B cell (primary cell): ENCODE measurements around the gene MMP23B. TPM values are rescaled to one million over a fixed set of nuclear protein-coding genes. Genes with fewer than 3 reads are reported as not detected.

ENCODE experiments used
- ATAC-seq: fragments of 200-7000 bp; cut with Tn5 transposase; one replicate; pipeline ENCODE4 v1.10.0; 2021; ENCODE audit warnings: low read depth, mild to moderate bottlenecking, moderate number of reproducible peaks, moderate library complexity
- CTCF ChIA-PET: fragments of 350-600 bp; sonication (Branson Sonifier 250); formaldehyde crosslinking; loops from one replicate; lab custom pipeline; 2021; ENCODE audit warnings: antibody characterized with exemption, inconsistent platforms; lab: Charles Lee
- POLR2A ChIA-PET: fragments of 350-600 bp; sonication (Branson Sonifier 250); formaldehyde crosslinking; loops from one replicate; lab custom pipeline; 2021; ENCODE audit warnings: antibody characterized with exemption; lab: Charles Lee
- DNase-seq: peaks from one replicate; pipeline ENCODE4 v3.0.0; 2013
- H2AFZ ChIP-seq: 2 replicates; pipeline ENCODE4 v1.6.1; 2012; ENCODE audit warnings: mild to moderate bottlenecking, low read depth, low read length; ENCODE audit not compliant: insufficient read depth, poor library complexity, severe bottlenecking
- H3K27ac ChIP-seq, 2 donors: 1 replicate in 1 of 2; 2 replicates in 1 of 2; pipeline ENCODE4 v1.5.1; 2012 to 2013; ENCODE audit warnings: low read length in 2 of 2, mild to moderate bottlenecking in 2 of 2, moderate library complexity in 1 of 2
- H3K27me3 ChIP-seq, 4 experiments: fragments of 200-600 bp in 1 of 4; sonication (generic) in 1 of 4; replicated peaks in 1 of 4; 1 replicate in 2 of 4; 2 replicates in 2 of 4; pipeline versions ENCODE4 v1.6.1 to v1.7.0; 2013 to 2016; ENCODE audit warnings: low read length in 3 of 4, mild to moderate bottlenecking in 2 of 4, mixed read lengths in 1 of 4, moderate library complexity in 1 of 4; ENCODE audit not compliant: insufficient read depth in 4 of 4, control insufficient read depth in 3 of 4; ENCODE audit errors: control extremely low read depth in 1 of 4
- H3K36me3 ChIP-seq, 2 experiments: replicated peaks in 1 of 2; 1 replicate in 1 of 2; 2 replicates in 1 of 2; pipeline versions ENCODE4 v1.6.1 to v1.7.1; 2013; ENCODE audit warnings: low read length in 1 of 2; ENCODE audit not compliant: insufficient read depth in 2 of 2, control insufficient read depth in 1 of 2; ENCODE audit errors: control extremely low read depth in 1 of 2, extremely low read depth in 1 of 2
- H3K4me1 ChIP-seq, 2 donors: fragments of 200-600 bp in 1 of 2; sonication (generic) in 1 of 2; 1 replicate in 1 of 2; 2 replicates in 1 of 2; pipeline versions ENCODE4 v1.5.1 to v1.6.1; 2013 to 2017; ENCODE audit warnings: low read length in 2 of 2; ENCODE audit not compliant: control insufficient read depth in 2 of 2, insufficient read depth in 2 of 2
- H3K4me2 ChIP-seq: replicated peaks from 2 replicates; pipeline ENCODE3; 2012; ENCODE audit warnings: mild to moderate bottlenecking, low read depth, low read length; ENCODE audit not compliant: poor library complexity, severe bottlenecking
- H3K4me3 ChIP-seq, 5 experiments: fragments of 200-600 bp in 1 of 5; sonication (generic) in 1 of 5; 1 replicate in 3 of 5; 2 replicates in 2 of 5; pipeline versions ENCODE4 v1.5.1 to v1.7.0; 2011 to 2016; ENCODE audit warnings: low read length in 4 of 5, mild to moderate bottlenecking in 4 of 5, low read depth in 2 of 5, control low read depth in 1 of 5, moderate library complexity in 1 of 5; ENCODE audit not compliant: insufficient read depth in 1 of 5; ENCODE audit errors: control extremely low read depth in 1 of 5, extremely low read depth in 1 of 5
- H3K79me2 ChIP-seq: fragments of 200-600 bp; sonication (generic); one replicate; pipeline ENCODE4 v1.6.0; 2016; ENCODE audit warnings: low read length; ENCODE audit not compliant: control insufficient read depth, insufficient read depth
- H3K9ac ChIP-seq: fragments of 200-600 bp; sonication (generic); 2 replicates; pipeline ENCODE4 v1.6.1; 2017; ENCODE audit warnings: mild to moderate bottlenecking, low read length, moderate library complexity
- H3K9me3 ChIP-seq, 3 donors: one replicate each; pipeline versions ENCODE4 v1.6.1 to v1.7.1; 2013; ENCODE audit warnings: low read length in 2 of 3; ENCODE audit not compliant: control insufficient read depth in 2 of 3, insufficient read depth in 1 of 3; ENCODE audit errors: control extremely low read depth in 1 of 3
- H4K20me1 ChIP-seq: 2 replicates; pipeline ENCODE4 v1.6.0; 2012; ENCODE audit warnings: mild to moderate bottlenecking, low read length; ENCODE audit not compliant: insufficient read depth, control insufficient read depth, poor library complexity, severe bottlenecking
- H3K27ac Mint-ChIP-seq: one replicate; pipeline ENCODE4 v1.8.0; 2021; ENCODE audit warnings: mixed read lengths
- H3K27me3 Mint-ChIP-seq: one replicate; pipeline ENCODE4 v1.8.0; 2021; ENCODE audit warnings: mixed read lengths
- H3K4me1 Mint-ChIP-seq: one replicate; pipeline ENCODE4 v1.8.0; 2021; ENCODE audit warnings: mixed read lengths
- H3K4me3 Mint-ChIP-seq: one replicate; pipeline ENCODE4 v1.8.0; 2021; ENCODE audit warnings: mixed read lengths
- H3K9me3 Mint-ChIP-seq: one replicate; pipeline ENCODE4 v1.8.0; 2022; ENCODE audit warnings: mixed read lengths; ENCODE audit not compliant: insufficient read depth
- CTCF ChIP-seq: fragments of 200-600 bp; IDR thresholded peaks from one replicate; pipeline ENCODE4 v1.8.0; 2022; ENCODE audit warnings: antibody characterized with exemption, mild to moderate bottlenecking
- EZH2 ChIP-seq: IDR thresholded peaks from 2 replicates; pipeline ENCODE4 v1.6.1; 2012; ENCODE audit warnings: borderline replicate concordance, low read depth, mild to moderate bottlenecking, moderate library complexity, low read length; ENCODE audit not compliant: insufficient read depth, poor library complexity, severe bottlenecking
- WGBS: methylation state at CpG from one replicate; pipeline ENCODE4 v1.1.5; 2013; ENCODE audit warnings: missing lambda C conversion rate; ENCODE audit not compliant: insufficient coverage; 5-methylcytosine and 5-hydroxymethylcytosine counted together
- intact Hi-C: fragments of 100-400 bp; cut with micrococcal nuclease; formaldehyde crosslinking; loops from one replicate; pipeline ENCODE4 v1.10.0; 2022
- polyA plus RNA-seq: library from polyadenylated mRNA; depleted of rRNA; stranded (reverse); fragments of >200 nt; gene quantifications from 2 replicates; pipeline ENCODE4 v1.2.3, GENCODE V29; 2012
- total RNA-seq, 2 donors: library from RNA; stranded (reverse); fragments of 120-200 nt in 1 of 2; gene quantifications; 1 replicate in 1 of 2; 2 replicates in 1 of 2; pipeline versions ENCODE4 v1.2.3 to v1.2.4, GENCODE V29; 2013 to 2022

MMP23B gene
- total and polyA plus RNA-seq, 2 donors (not counting 1 experiment from before 2014, with no cell fraction given): 1.0 to 1.7 TPM

GRCh38 chr1:1678581-1679380, 46.8 kb downstream of the MMP23B start:
- Histone ChIP-seq H2AFZ (peak overlapping the region; percentile 43), H3K4me2 (peak overlapping the region; percentile 70), H4K20me1 (peaks cover 36% of the 10 kb centered on the region), H3K27ac (peak overlapping the region; percentile 74 to 76), H3K4me1 (peaks cover 9 to 22% of the 10 kb centered on the region in 2 donors), H3K36me3 (peaks cover 0 to 14% of the 10 kb centered on the region in 2 experiments), H3K9me3 (no peaks in the 10 kb centered on the region), H3K4me3 (peak overlapping the region in 1 of 5 experiments; percentile 56), H3K79me2 (peaks cover 39% of the 10 kb centered on the region), H3K27me3 (no peaks in the 10 kb centered on the region), H3K9ac (peak overlapping the region; percentile 47)
- H3K4me1 Mint-ChIP-seq: peaks cover 29% of the 10 kb centered on the region
- peak overlapping the region; percentile 86 for H3K4me3 Mint-ChIP-seq
- 86% methylated on average over 24 of the region's 24 CpGs for WGBS
- no peaks in the 10 kb centered on the region for H3K27me3 Mint-ChIP-seq
- DNase-seq (peak; percentile 67), ATAC-seq (peak; percentile 22)
- H3K27ac Mint-ChIP-seq: peak overlapping the region; percentile 98
- intact Hi-C loops: loop anchor here (2.0 to 5.0 kb wide), 2 partner anchors 100 to 106 kb away; partner anchors contain the start of genes NADK and SSU72
- ChIA-PET POLR2A (interaction anchor here (0.5 to 1.3 kb wide), 5 partner anchors 63 to 528 kb away, joined by 4 to 6 read pairs (median 5); partner anchors contain the start of genes CCNL2 and MIB2), CTCF (interaction anchor here (0.9 to 1.3 kb wide), 5 partner anchors 10 to 230 kb away, joined by 3 to 4 read pairs (median 3); no protein-coding TSS in a partner anchor)
- no peaks in the 10 kb centered on the region for H3K9me3 Mint-ChIP-seq
- no peak for TF ChIP-seq EZH2
- TF ChIP-seq CTCF: peak; percentile 59
